Cardiac ventricle fibroblast (primary cell): ENCODE measurements around the gene LTK. TPM values are rescaled to one million over a fixed set of nuclear protein-coding genes. Genes with fewer than 3 reads are reported as not detected.

Source experiments
- total RNA-seq: library from RNA; depleted of rRNA; stranded (reverse); fragments of >200 nt; gene quantifications from 2 replicates; pipeline ENCODE4 v1.2.3, GENCODE V29; 2015

The LTK gene
- not detected in 2 replicates for total RNA-seq

DNA sequence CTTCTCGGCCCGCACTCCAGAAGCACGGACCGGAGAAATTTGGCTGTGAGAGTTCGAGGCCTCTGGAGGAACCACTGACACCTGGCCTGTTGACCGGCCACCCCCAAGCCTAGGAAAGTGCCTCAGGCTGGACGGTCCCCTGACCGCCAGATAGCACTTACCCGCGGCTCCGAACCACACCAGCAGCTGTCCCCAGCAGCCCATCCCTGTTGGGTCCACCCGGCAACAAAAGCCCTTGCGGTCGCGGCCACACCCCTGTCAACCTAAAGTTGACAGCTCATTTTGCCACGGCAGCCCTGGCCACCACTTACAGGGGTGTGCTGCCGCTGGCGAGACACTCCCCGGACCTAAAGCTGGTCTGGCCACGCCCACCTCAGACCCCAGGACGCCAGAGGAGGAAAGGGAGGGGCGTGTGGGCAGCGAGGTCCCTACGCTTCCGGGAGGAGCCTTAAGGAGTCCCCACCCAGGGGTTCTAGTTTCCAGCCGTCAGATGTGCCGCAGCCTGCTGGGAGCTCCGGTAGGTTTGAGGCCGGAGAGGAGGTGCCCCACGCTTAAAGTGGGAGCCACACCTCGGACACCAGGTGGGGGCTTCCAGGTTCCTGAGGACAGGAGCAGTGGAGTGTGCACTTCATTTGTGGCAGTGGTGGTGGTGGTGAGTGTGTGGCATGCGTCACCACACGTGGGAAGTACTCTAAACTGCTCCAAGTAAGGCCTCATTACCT lies at the start of gene LTK:
Gene LTK (minus strand): TSS at position 322 of the 722 bp plus-strand sequence. CDS start 118 bp downstream, at position 204.

DNA sequence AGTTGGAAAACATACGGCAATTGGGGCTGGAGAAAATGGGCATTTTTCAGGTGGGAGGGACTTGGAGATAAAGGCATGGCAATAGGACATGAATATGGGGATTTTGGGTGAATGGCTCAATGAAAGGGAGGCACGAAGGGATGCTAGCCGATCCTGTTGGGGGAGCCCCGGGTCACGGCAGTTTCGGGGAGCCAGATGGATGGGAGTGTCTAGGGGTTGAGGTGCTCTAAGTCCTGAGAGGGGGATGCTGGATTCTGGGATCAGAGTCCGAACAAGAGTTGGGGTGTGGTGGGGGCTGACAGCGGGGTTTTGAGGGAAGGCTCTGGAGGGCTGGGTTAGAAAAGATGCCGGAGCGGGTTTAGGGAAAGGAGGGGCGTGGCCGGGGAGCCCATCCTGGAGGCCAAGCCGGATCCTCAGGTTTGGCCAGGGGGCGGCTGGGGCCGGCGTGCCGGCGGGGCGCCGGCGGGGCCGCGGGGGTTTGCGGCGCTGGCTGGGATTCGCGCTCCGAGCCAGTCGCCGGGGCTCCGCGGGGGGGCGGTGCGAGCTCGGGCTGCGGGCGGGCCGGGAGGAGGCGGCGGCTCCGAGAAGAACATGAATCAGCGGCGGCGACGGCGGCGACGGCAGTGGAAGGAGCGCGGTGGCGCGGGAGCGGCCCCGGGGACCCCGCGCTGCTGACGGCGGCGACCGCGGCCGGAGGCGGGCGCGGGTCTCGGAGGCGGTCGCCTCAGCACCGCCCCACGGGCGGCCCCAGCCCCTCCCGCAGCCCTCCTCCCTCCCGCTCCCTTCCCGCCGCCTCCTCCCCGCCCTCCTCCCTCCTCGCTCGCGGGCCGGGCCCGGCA lies 45.0 kb upstream of the LTK start, which contains the start of gene TYRO3:
Gene TYRO3 (plus strand): TSS at position 813 of the 839 bp plus-strand sequence. CDS start 46 bp downstream, outside the sequence.

DNA sequence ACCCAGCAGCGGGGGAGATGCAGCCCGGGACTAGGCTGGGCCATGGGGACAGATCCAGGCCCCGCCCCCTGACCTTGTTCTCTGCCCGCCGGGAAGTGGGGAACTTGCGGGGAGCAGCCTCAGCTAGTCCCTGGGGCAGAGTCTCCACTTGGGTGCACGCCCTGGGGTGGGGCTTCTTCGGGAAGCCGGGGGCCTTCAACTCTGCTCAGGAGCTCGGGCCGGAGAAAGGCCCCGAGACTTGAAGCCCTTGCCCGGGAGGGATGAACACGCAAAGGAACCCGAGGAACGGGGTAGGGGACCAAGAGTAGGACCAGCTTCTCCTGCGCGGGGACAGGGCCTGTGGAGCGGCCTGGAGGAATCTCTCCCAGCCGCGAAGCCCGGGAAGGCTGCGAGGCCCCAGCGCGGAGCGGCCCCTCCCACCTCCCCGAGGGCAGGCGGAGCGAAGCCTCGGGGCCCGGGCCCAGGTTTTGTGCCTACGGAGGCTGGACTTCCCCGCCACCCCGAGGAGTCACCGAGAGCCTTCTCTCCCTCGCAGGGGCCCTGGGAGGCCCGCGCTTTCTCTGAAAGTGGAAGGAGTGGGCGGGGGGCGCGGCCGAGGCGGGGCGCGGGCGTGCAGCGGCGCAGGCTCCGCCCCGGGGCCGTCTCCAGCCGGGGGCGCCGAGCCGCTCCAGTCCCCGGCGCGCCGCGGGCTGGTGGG lies 20.3 kb downstream of the LTK start, which contains the start of gene ITPKA:
Gene ITPKA (plus strand): TSS at position 670 of the 697 bp plus-strand sequence. CDS start 54 bp downstream, outside the sequence.

Other genes with a start within 250 kb of the LTK start
- 0.88 and 0.94 TPM in 2 replicates for gene OIP5, start 181.2 kb downstream of the LTK start, total RNA-seq
- gene NUSAP1, start 180.9 kb downstream of the LTK start, total RNA-seq = 5.0 and 5.3 TPM in 2 replicates
- gene NDUFAF1, start 111.3 kb downstream of the LTK start, total RNA-seq = 15.1 and 20.6 TPM in 2 replicates
- gene RTF1, start 96.7 kb downstream of the LTK start, total RNA-seq = 20.3 and 26.5 TPM in 2 replicates
- gene ITPKA, start 20.0 kb downstream of the LTK start, total RNA-seq = 0.78 and 1.1 TPM in 2 replicates
- gene RPAP1, start 30.4 kb upstream of the LTK start, total RNA-seq = 10.8 and 19.0 TPM in 2 replicates
- 9.1 and 11.5 TPM in 2 replicates for gene TYRO3, start 45.4 kb upstream of the LTK start, total RNA-seq
- 13.7 and 18.6 TPM in 2 replicates for gene MGA, start 146.6 kb upstream of the LTK start, total RNA-seq